Gastroesophageal sphincter (tissue), 3 donors: ENCODE results near the gene AFAP1.

ENCODE experiments used
- EP300 ChIP-seq: sonication (generic); formaldehyde crosslinking; IDR thresholded peaks from one replicate; pipeline ENCODE4 v1.6.1; 2017; ENCODE audit warnings: antibody characterized with exemption, mild to moderate bottlenecking
- TF ChIP-seq, protein P1 (sequence below), 4 experiments: fragments of 200-600 bp in 2 of 4; fragments of 450-650 bp in 2 of 4; sonication (generic) in 1 of 4; IDR thresholded peaks; one replicate each; pipeline ENCODE4 v1.5.1; 2017 to 2019; ENCODE audit warnings: antibody characterized with exemption in 4 of 4, mild to moderate bottlenecking in 2 of 4, moderate library complexity in 2 of 4

DNA sequence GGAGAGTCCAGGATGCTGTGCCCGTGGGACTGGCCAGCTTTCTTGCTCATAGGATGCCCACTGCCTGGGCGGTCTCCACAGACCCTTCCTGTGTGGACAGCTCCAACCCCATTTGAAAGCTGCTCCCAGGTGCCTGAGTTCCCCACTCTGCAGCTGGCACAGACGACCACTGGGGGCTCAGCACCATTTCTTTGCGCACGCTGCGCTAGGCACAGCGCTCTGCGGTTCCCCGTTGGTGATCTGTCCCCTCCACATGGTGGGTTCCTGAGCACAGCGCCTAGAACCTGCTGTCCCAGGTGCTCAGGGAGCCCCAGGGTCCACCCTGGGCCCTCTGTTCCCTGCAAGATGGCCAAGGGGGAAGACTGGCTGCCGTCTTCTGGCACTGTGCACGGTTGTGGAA is 45.4 kb upstream of the AFAP1 start:
- no peak for TF ChIP-seq EP300
- TF ChIP-seq, protein P1, sequence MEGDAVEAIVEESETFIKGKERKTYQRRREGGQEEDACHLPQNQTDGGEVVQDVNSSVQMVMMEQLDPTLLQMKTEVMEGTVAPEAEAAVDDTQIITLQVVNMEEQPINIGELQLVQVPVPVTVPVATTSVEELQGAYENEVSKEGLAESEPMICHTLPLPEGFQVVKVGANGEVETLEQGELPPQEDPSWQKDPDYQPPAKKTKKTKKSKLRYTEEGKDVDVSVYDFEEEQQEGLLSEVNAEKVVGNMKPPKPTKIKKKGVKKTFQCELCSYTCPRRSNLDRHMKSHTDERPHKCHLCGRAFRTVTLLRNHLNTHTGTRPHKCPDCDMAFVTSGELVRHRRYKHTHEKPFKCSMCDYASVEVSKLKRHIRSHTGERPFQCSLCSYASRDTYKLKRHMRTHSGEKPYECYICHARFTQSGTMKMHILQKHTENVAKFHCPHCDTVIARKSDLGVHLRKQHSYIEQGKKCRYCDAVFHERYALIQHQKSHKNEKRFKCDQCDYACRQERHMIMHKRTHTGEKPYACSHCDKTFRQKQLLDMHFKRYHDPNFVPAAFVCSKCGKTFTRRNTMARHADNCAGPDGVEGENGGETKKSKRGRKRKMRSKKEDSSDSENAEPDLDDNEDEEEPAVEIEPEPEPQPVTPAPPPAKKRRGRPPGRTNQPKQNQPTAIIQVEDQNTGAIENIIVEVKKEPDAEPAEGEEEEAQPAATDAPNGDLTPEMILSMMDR (IDR thresholded peaks at IDR 0.05) = no peak
